ENCODE data around the gene ABI3BP. TPM values are rescaled to one million over a fixed set of nuclear protein-coding genes. Genes with fewer than 3 reads are reported as not detected.

Gene ABI3BP
- total RNA-seq, 2 experiments from 2014 or later = not detected

DNA sequence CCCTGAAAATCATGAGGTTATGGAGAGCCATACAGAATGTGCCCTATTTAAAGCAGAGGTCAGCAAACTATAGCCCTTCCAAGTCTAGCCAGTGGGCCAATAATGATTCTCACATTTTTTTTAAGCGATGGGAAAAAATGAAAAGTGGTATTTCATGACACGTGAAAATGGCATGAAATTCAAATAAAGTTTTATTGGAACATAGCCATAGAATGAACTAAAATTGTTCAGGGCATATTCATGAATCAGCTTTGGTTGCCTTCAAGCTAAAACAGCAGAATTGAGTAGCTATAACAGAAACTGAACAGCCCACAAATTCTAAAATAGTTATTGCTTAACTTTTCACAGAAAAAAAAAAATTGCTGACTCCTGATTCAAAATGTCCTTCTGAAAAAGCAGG, 179.4 kb downstream of the ABI3BP start:
- Mint-ChIP-seq H3K27me3 (peaks cover 16% of the 10 kb centered on the region), H3K9me3 (no peaks in the 10 kb centered on the region), H3K36me3 (ENCODE audit: low read depth) (no peaks in the 10 kb centered on the region), H3K27ac (no peak overlapping the region), H3K4me3 (no peak overlapping the region), H3K4me1 (ENCODE audit: low read depth) (no peaks in the 10 kb centered on the region)
- Histone ChIP-seq H3K27ac (ENCODE audit: low read depth in 1 of 2, low read length in 2 of 2) (no peak overlapping the region), H3K27me3 (ENCODE audit: control insufficient read depth in 1 of 2, insufficient read depth in 2 of 2, low read length in 2 of 2) (peaks cover 0 to 4% of the 10 kb centered on the region in 2 experiments), H3K4me3 (ENCODE audit: low read length) (no peak overlapping the region), H3K9me3 (ENCODE audit: control insufficient read depth in 1 of 2, insufficient read depth in 1 of 2, low read length in 2 of 2) (no peaks in the 10 kb centered on the region), H3K4me1 (ENCODE audit: insufficient read depth, low read length) (no peaks in the 10 kb centered on the region), H3K36me3 (ENCODE audit: insufficient read depth, low read length) (no peaks in the 10 kb centered on the region)
- ChIA-PET POLR2A (no interaction called here), CTCF (interaction anchor here (0.5 kb wide), 1 partner anchor 421 kb away, joined by 3 read pairs; no protein-coding TSS in a partner anchor)
- TF ChIP-seq, protein P1, sequence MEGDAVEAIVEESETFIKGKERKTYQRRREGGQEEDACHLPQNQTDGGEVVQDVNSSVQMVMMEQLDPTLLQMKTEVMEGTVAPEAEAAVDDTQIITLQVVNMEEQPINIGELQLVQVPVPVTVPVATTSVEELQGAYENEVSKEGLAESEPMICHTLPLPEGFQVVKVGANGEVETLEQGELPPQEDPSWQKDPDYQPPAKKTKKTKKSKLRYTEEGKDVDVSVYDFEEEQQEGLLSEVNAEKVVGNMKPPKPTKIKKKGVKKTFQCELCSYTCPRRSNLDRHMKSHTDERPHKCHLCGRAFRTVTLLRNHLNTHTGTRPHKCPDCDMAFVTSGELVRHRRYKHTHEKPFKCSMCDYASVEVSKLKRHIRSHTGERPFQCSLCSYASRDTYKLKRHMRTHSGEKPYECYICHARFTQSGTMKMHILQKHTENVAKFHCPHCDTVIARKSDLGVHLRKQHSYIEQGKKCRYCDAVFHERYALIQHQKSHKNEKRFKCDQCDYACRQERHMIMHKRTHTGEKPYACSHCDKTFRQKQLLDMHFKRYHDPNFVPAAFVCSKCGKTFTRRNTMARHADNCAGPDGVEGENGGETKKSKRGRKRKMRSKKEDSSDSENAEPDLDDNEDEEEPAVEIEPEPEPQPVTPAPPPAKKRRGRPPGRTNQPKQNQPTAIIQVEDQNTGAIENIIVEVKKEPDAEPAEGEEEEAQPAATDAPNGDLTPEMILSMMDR (IDR thresholded peaks at IDR 0.05) = no peak
- no peak for ATAC-seq (ENCODE audit: poor library complexity)
- DNase-seq = no peak
- intact Hi-C loops (cut with DNase I, micrococcal nuclease) = no loop called here

DNA sequence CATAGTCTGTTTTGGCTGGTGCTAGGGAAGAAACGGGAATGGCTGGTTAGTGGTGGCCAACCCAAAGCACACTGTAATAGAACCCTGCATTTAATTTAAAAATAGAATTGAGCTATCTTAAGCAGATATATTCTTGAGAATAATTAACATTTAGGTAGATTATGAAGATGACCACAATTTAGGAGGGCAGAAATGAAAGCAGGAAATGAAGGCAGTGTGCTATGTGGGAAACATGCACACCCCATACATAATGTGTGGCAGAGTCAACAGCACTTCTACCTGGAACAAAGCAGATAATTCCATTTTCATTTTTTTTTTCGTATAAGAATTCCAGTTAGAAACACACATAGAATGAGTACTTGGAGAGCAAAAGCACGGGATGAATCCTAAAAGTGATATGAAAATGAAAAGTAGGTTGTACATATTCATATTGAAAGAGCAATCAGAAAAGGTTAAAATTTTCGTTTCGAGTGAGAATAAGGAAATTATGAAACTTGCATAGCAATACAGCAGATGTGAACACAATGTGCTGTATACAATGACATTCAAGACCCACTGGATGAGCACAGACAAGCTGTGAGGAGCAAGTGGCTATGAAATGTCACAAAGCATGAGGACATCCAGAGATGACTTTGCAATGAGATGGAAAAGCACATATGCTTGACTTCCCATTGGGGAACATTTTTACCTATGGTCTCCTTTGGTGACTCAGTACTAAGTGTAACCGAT, 181.3 kb downstream of the ABI3BP start:
- Mint-ChIP-seq H3K9me3 (no peaks in the 10 kb centered on the region), H3K36me3 (ENCODE audit: low read depth) (no peaks in the 10 kb centered on the region), H3K4me1 (ENCODE audit: low read depth) (no peaks in the 10 kb centered on the region), H3K27me3 (peaks cover 22% of the 10 kb centered on the region), H3K4me3 (no peak overlapping the region), H3K27ac (no peak overlapping the region)
- H3K27ac ChIP-seq (ENCODE audit: low read depth in 1 of 2, low read length in 2 of 2) = no peak overlapping the region
- no peaks in the 10 kb centered on the region for H3K36me3 ChIP-seq (ENCODE audit: insufficient read depth, low read length)
- CTCF ChIA-PET = no interaction called here
- H3K4me1 ChIP-seq (ENCODE audit: insufficient read depth, low read length) = no peaks in the 10 kb centered on the region
- TF ChIP-seq, protein P1 (IDR thresholded peaks at IDR 0.05) = no peak
- no peaks in the 10 kb centered on the region for H3K9me3 ChIP-seq (ENCODE audit: control insufficient read depth in 1 of 2, insufficient read depth in 1 of 2, low read length in 2 of 2)
- ATAC-seq (ENCODE audit: poor library complexity) (no peak), DNase-seq (no peak)
- peaks cover 0 to 4% of the 10 kb centered on the region in 2 experiments for H3K27me3 ChIP-seq (ENCODE audit: control insufficient read depth in 1 of 2, insufficient read depth in 2 of 2, low read length in 2 of 2)
- H3K4me3 ChIP-seq (ENCODE audit: low read length) = no peak overlapping the region
- intact Hi-C loops (cut with DNase I, micrococcal nuclease) = no loop called here
- POLR2A ChIA-PET = no interaction called here

DNA sequence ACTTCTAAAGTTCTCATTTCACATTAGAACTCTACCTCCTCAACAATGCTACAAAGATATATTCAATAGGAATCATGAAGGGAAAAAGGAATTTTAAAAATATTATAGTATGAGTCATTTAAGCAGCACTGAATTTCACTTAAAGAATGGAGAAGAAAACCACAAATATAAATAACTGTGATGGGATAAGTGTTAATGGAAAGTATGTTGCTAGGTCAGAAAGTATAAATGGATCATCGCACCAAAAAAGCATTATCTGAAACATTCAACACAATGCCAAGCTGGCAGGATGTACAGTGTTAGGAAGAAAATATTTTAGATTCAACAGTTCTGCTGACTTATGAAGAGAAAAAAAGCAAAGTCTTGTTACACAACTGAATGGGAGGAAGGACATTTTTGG, 182.6 kb downstream of the ABI3BP start:
- TF ChIP-seq, protein P1 (IDR thresholded peaks at IDR 0.05) = no peak
- DNase-seq (no peak), ATAC-seq (ENCODE audit: poor library complexity) (no peak)
- H3K27ac ChIP-seq (ENCODE audit: low read depth in 1 of 2, low read length in 2 of 2) = no peak overlapping the region
- no peak overlapping the region for H3K27ac Mint-ChIP-seq
- CTCF ChIA-PET = no interaction called here
- H3K9me3 ChIP-seq (ENCODE audit: control insufficient read depth in 1 of 2, insufficient read depth in 1 of 2, low read length in 2 of 2) = no peaks in the 10 kb centered on the region
- H3K4me3 Mint-ChIP-seq = no peak overlapping the region
- POLR2A ChIA-PET = no interaction called here
- H3K27me3 ChIP-seq (ENCODE audit: control insufficient read depth in 1 of 2, insufficient read depth in 2 of 2, low read length in 2 of 2) = peaks cover 0 to 4% of the 10 kb centered on the region in 2 experiments
- H3K4me1 ChIP-seq (ENCODE audit: insufficient read depth, low read length) = no peaks in the 10 kb centered on the region
- H3K36me3 Mint-ChIP-seq (ENCODE audit: low read depth) = no peaks in the 10 kb centered on the region
- no peaks in the 10 kb centered on the region for H3K4me1 Mint-ChIP-seq (ENCODE audit: low read depth)
- no peaks in the 10 kb centered on the region for H3K36me3 ChIP-seq (ENCODE audit: insufficient read depth, low read length)
- H3K27me3 Mint-ChIP-seq = peaks cover 22% of the 10 kb centered on the region
- H3K9me3 Mint-ChIP-seq = no peaks in the 10 kb centered on the region
- no peak overlapping the region for H3K4me3 ChIP-seq (ENCODE audit: low read length)
- intact Hi-C loops (cut with DNase I, micrococcal nuclease) = no loop called here

Data from CD4-positive, alpha-beta T cell (primary cell).